Endothelial cell (in vitro differentiated cells): ENCODE measurements around the gene TOX4. TPM values are rescaled to one million over a fixed set of nuclear protein-coding genes. Genes with fewer than 3 reads are reported as not detected.
"Not testable (repeated sequence)": the region's sequence is repeated elsewhere in the genome, so short reads cannot be mapped to it uniquely, and the experiment has no call there.

Experiments used
- DNase-seq: peaks from one replicate; pipeline ENCODE4 v3.0.0; 2021; ENCODE audit warnings: low spot score
- H3K27ac Mint-ChIP-seq: one replicate; pipeline ENCODE4 v1.8.0; 2021; ENCODE audit warnings: mixed read lengths, inconsistent platforms; ENCODE audit not compliant: unreplicated experiment
- H3K27me3 Mint-ChIP-seq: one replicate; pipeline ENCODE4 v1.8.0; 2021; ENCODE audit warnings: mild to moderate bottlenecking, moderate library complexity, mixed read lengths, inconsistent platforms; ENCODE audit not compliant: unreplicated experiment
- H3K36me3 Mint-ChIP-seq: one replicate; pipeline ENCODE4 v1.8.0; 2021; ENCODE audit warnings: mild to moderate bottlenecking, low read depth, mixed read lengths, inconsistent platforms; ENCODE audit not compliant: unreplicated experiment
- H3K4me1 Mint-ChIP-seq: one replicate; pipeline ENCODE4 v1.8.0; 2021; ENCODE audit warnings: mild to moderate bottlenecking, mixed read lengths, inconsistent platforms; ENCODE audit not compliant: unreplicated experiment
- H3K4me3 Mint-ChIP-seq: one replicate; pipeline ENCODE4 v1.8.0; 2021; ENCODE audit warnings: mild to moderate bottlenecking, mixed read lengths, inconsistent platforms; ENCODE audit not compliant: unreplicated experiment
- H3K9me3 Mint-ChIP-seq: one replicate; pipeline ENCODE4 v1.8.0; 2021; ENCODE audit warnings: mixed read lengths, inconsistent platforms; ENCODE audit not compliant: unreplicated experiment
- total RNA-seq: library from RNA; stranded (reverse); fragmentation: NEBNext Ultra II Directional; extraction: Animal tissue kit (Norgen Biotek cat#: 25700); gene quantifications from one replicate; pipeline ENCODE4 v1.2.1, GENCODE V29; 2021; ENCODE audit not compliant: unreplicated experiment
- TF ChIP-seq, protein P1 (sequence below): fragments of 200-600 bp; sonication (generic); IDR thresholded peaks from one replicate; pipeline ENCODE4 v1.5.0; 2021; ENCODE audit warnings: antibody characterized with exemption; ENCODE audit not compliant: unreplicated experiment

TOX4 gene
- total RNA-seq, 1 donor from 2014 or later, result 70.8 TPM

DNA sequence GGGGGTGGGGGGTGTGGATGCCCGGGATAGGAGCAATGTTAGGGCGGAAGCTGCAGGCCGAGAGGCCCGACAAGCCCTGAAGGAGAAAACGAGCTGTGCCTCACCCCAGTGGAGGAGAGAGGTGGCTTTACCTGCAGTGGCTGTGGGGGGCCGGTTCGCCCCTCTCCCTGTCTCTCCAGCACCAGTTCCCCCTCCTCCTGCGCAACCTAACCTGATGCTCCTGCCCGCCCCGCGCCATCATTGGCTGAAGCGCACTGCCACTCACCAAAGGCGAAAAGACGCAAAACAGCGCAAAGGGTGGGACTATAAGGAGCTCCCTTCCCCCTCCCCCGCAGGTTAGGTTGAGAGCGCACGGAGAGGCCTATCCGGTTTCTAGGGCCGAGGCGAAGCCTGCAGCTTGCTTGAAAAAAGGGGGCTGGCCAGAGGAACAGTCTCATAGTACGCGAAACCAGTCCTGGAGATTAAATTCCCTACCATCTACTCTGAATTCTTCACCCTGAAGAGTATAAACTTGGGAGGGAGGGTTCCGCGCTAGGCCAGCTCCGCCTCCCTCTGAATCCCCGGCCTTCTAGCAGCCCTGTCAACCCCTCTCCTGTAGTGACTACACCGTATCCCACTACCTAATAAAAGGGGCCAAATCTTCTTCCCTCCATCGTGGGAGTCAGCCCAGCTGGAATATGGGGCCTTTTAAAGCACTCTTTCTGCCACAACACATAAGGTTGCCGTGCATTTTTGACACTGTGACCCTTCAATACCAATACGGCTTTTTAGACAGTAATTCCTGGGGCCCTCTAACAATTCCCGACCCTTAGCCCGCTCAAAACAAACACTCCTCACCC is 39.7 kb upstream of the TOX4 start:
- no peaks in the 10 kb centered on the region for H3K9me3 Mint-ChIP-seq
- peak overlapping the region; percentile 95 for H3K4me3 Mint-ChIP-seq
- peaks cover 4% of the 10 kb centered on the region for H3K36me3 Mint-ChIP-seq
- peak overlapping the region; percentile 91 for H3K27ac Mint-ChIP-seq
- TF ChIP-seq, protein P1, sequence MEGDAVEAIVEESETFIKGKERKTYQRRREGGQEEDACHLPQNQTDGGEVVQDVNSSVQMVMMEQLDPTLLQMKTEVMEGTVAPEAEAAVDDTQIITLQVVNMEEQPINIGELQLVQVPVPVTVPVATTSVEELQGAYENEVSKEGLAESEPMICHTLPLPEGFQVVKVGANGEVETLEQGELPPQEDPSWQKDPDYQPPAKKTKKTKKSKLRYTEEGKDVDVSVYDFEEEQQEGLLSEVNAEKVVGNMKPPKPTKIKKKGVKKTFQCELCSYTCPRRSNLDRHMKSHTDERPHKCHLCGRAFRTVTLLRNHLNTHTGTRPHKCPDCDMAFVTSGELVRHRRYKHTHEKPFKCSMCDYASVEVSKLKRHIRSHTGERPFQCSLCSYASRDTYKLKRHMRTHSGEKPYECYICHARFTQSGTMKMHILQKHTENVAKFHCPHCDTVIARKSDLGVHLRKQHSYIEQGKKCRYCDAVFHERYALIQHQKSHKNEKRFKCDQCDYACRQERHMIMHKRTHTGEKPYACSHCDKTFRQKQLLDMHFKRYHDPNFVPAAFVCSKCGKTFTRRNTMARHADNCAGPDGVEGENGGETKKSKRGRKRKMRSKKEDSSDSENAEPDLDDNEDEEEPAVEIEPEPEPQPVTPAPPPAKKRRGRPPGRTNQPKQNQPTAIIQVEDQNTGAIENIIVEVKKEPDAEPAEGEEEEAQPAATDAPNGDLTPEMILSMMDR, result no peak
- H3K4me1 Mint-ChIP-seq, result peaks cover 38% of the 10 kb centered on the region
- DNase-seq, result peak; percentile 100
- H3K27me3 Mint-ChIP-seq, result peaks cover 4% of the 10 kb centered on the region

DNA sequence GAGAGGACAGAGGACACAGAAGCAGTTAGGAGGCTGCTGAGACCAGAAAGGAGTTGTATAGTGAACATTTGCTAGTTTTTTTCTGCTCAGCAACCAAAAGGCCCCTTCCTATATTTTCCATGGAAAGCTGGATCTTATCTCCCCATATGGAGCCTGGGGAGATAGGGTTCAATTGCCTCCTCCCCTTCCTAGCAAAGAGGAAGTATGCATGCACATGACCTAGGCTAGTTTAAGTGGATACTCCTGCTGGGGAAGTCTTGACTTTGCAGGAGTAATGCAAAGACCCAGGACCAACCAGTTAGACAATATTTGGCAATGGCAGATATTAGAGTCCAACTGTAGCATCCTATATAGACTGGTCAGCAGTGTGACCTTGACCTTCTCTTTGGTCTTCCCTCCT is 36.1 kb upstream of the TOX4 start:
- peaks cover 1% of the 10 kb centered on the region for H3K27me3 Mint-ChIP-seq
- H3K36me3 Mint-ChIP-seq, result no peaks in the 10 kb centered on the region
- peak overlapping the region; percentile 1 for H3K27ac Mint-ChIP-seq
- H3K4me3 Mint-ChIP-seq, result no peak overlapping the region
- peaks cover 23% of the 10 kb centered on the region for H3K4me1 Mint-ChIP-seq
- no peaks in the 10 kb centered on the region for H3K9me3 Mint-ChIP-seq
- TF ChIP-seq, protein P1, result no peak
- no peak for DNase-seq

DNA sequence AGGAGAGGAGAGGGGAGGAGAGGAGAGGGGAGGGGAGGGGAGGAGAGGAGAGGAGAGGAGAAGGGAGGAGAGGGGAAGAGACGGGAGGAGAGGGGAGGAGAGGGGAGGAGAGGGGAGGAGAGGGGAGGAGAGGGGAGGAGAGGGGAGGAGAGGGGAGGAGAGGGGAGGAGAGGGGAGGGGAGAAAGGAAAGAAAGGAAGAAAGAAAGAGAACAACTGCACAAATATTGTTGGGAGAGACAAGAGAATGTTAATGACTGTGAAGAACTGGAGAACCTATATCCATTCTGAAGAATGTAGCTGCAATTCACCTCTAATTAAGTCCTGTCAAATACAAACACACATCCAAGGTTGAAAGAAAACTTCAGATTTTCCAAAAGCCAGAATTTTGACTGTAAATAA is 34.3 kb upstream of the TOX4 start:
- not testable (repeated sequence) for DNase-seq, H3K36me3 Mint-ChIP-seq, H3K27me3 Mint-ChIP-seq, H3K27ac Mint-ChIP-seq, H3K9me3 Mint-ChIP-seq, H3K4me3 Mint-ChIP-seq
- H3K4me1 Mint-ChIP-seq, result peaks cover 13% of the 10 kb centered on the region

DNA sequence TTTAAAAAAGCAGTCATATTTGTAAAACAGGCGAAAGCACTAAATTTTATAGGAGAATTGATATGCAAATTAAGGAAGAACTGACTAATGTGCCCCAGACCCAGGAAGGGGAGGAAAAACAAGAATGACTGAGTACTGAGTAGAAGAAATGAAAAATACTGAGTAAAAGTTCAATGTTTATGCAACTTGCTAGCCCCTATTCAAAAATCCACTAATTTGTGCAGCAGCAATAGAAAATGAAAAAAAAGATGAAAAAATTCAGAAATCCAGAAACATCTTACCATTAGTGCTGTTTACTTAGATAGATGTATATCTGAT is 27.1 kb upstream of the TOX4 start:
- TF ChIP-seq, protein P1, result no peak
- Mint-ChIP-seq H3K27me3 (peaks cover 3% of the 10 kb centered on the region), H3K4me1 (peaks cover 16% of the 10 kb centered on the region), H3K36me3 (peaks cover 9% of the 10 kb centered on the region), H3K27ac (no peak overlapping the region), H3K9me3 (no peaks in the 10 kb centered on the region), H3K4me3 (no peak overlapping the region)
- DNase-seq, result no peak

DNA sequence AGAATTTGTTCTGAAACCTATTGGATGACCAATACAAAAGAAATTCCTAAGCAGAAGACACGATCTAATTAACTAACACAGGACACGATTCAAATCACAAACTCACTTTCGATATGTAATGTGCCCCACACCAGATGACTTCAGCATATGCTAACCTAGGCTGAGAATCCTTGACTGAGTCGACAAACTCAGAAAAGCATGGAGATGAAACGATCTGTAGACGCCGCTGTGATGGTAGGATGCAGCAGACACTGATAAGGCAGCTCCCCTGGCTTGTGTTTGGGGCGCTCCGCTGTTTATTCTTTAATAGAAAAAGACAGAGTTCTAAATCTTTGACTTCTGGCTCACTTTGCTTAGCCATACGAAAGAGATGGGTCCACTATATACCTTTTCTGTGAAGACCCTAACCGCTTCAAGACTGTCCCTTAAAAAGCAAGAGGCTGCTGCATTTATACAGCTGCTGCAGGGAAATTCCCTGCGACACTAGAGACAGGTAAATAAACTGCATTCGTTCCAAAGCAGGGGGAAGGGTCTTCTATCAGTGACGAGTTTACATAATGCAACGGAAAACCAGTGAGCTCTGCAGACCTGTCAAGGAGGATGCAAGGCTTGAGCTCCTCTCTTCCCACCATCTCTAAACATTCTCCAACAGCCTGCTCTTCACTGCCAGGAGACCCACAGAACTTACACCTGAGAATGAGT is 22.0 kb upstream of the TOX4 start:
- peaks cover 10% of the 10 kb centered on the region for H3K36me3 Mint-ChIP-seq
- peaks cover 17% of the 10 kb centered on the region for H3K4me1 Mint-ChIP-seq
- H3K27me3 Mint-ChIP-seq, result peaks cover 1% of the 10 kb centered on the region
- peak overlapping the region; percentile 95 for H3K4me3 Mint-ChIP-seq
- DNase-seq, result no peak
- TF ChIP-seq, protein P1, result no peak
- H3K9me3 Mint-ChIP-seq, result no peaks in the 10 kb centered on the region
- peak overlapping the region; percentile 100 for H3K27ac Mint-ChIP-seq
